ENCODE results near the gene VWC2.

Gene VWC2

DNA sequence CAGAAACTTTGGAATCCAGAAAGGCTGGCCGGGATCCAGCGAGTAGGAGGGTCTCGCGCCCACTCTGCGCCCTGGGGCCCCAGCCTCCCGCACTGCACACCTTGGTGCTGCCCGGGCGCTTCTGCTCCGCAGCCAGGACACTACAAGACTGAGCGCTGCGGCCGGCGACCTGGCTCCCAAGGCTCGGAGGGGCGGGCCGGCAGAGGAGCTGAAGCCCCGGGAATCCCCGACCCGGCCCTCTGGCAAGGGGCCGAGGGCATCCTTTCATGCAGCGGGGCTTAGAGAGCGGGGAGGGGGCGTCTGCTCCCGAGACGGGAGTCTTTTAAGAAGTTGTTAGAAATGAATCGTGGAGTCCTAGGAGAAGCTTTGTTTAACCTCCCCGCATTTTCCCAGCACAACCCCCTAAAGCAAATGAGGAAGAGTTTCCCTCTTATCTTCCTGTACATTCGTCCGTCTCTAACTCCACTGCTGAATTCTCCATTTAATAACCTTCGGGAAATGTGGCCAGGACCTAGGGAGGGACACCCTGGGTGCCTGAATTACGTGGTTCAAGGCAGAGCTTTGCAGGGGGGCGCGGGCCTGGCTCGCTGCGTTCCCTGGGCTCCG is 1.1 kb downstream of the VWC2 start:
- DNase-seq (ENCODE audit: extremely low read depth, low read depth), result no peak

DNA sequence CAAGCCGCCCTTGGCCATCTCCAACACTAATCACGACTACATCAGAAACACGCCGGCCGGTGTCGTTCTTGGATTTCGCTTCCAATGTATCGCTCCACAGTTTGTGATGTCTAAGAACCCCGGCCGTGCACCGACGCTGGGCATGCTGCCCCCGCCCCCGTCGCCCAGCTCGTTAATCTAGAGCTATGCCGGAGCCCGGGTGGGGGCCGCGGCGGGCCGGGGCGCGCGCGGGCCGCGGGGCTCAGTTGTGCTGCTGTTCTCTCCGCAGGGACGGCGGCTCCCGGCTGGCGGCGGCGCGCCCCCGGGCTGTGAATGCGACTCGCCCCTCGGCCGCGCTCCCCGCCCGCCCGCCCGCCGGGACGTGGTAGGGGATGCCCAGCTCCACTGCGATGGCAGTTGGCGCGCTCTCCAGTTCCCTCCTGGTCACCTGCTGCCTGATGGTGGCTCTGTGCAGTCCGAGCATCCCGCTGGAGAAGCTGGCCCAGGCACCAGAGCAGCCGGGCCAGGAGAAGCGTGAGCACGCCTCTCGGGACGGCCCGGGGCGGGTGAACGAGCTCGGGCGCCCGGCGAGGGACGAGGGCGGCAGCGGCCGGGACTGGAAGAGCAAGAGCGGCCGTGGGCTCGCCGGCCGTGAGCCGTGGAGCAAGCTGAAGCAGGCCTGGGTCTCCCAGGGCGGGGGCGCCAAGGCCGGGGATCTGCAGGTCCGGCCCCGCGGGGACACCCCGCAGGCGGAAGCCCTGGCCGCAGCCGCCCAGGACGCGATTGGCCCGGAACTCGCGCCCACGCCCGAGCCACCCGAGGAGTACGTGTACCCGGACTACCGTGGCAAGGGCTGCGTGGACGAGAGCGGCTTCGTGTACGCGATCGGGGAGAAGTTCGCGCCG is 1.9 kb downstream of the VWC2 start:
- DNase-seq (ENCODE audit: extremely low read depth, low read depth), result no peak
- TF ChIP-seq, protein P1, sequence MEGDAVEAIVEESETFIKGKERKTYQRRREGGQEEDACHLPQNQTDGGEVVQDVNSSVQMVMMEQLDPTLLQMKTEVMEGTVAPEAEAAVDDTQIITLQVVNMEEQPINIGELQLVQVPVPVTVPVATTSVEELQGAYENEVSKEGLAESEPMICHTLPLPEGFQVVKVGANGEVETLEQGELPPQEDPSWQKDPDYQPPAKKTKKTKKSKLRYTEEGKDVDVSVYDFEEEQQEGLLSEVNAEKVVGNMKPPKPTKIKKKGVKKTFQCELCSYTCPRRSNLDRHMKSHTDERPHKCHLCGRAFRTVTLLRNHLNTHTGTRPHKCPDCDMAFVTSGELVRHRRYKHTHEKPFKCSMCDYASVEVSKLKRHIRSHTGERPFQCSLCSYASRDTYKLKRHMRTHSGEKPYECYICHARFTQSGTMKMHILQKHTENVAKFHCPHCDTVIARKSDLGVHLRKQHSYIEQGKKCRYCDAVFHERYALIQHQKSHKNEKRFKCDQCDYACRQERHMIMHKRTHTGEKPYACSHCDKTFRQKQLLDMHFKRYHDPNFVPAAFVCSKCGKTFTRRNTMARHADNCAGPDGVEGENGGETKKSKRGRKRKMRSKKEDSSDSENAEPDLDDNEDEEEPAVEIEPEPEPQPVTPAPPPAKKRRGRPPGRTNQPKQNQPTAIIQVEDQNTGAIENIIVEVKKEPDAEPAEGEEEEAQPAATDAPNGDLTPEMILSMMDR (IDR thresholded peaks at IDR 0.05; ENCODE audit: low read depth, low read length), result no peak

More for the DNA sequence above, 1.1 kb downstream of the VWC2 start:
- TF ChIP-seq, protein P1 (IDR thresholded peaks at IDR 0.05; ENCODE audit: low read depth, low read length), result no peak

DNA sequence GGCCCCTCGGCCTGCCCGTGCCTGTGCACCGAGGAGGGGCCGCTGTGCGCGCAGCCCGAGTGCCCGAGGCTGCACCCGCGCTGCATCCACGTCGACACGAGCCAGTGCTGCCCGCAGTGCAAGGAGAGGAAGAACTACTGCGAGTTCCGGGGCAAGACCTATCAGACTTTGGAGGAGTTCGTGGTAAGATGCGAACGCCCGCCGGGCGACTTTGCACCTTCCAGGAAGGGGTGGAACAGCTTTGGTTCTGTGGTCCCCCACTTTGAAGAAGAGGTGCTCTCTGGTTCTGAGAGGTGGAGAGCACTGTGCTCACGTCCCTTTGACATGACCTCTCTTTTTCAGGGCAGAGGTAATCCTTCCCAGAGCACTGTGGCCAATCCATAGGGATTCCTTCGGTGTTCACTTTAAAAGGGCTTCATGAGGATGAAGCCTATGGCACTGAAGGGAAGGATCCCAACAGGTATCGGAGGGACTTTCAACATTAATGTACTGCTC is 2.6 kb downstream of the VWC2 start:
- TF ChIP-seq, protein P1 (IDR thresholded peaks at IDR 0.05; ENCODE audit: low read depth, low read length), result no peak
- DNase-seq (ENCODE audit: extremely low read depth, low read depth), result no peak

DNA sequence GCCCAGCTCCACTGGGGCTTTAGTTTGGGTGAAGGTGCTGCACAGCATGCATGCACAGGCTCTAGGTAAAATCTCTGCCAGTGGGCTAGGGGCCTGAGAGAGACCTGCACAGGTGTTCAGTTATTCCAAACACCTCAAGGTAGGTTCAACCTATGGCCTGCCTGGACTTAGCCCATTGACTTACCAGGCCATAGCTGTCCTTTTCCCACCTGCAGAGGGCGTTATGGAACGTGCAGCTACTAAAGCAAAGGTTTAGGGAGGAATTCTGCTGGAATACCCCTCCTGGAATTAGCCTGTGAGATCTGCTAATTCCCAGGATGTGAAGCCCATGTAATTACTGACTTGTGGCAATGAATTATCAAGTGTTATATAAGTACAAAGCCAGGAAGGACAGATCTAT is 3.6 kb downstream of the VWC2 start:
- DNase-seq (ENCODE audit: extremely low read depth, low read depth), result no peak
- TF ChIP-seq, protein P1 (IDR thresholded peaks at IDR 0.05; ENCODE audit: low read depth, low read length), result no peak; the same call in 1 of the 2 replicates

DNA sequence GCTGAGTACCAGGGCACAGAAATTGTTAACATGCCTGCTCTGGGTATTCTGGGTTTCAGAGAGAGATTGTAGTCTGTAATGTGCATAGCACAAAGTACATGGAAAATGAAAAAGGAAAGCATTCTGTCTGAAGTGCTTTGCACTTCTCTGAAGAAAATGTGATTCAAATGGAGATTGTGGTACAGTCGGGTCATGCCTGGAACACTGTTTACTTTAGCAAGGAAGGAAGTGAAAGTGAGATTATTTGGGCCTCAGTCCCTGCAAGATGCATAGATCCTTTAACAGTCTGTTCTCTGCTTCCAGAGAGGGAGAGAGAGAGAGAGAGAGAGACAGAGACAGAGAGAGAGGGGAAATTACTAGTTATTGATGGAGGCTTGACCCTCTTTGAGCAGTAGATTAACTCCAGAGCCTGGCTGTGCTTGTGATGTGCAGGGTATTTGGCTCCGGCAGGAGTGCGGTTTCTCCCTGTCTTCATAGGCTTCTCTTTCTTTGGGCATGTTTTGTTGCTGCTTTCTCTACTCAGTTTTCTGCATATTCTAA is 5.4 kb downstream of the VWC2 start:
- DNase-seq (ENCODE audit: extremely low read depth, low read depth), result no peak
- TF ChIP-seq, protein P1 (IDR thresholded peaks at IDR 0.05; ENCODE audit: low read depth, low read length), result no peak

DNA sequence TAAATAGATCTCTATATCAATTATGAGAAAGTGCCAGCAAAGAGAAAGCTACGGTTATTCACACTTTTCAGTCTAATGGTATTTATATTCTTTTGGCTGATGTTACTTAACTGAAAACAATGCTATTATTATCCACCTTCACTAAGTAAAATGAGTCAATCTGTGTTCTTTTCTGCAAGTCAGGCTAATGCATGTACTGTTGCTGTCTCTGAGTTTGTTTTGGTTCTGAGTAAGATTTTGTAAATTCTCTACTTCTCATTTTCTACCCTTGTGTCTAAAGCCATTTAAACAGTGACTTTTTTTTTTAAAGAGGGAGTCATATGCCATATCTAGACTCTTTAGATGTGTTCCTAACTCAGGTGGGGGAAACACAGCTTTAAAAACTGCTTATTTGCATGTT is 7.5 kb downstream of the VWC2 start:
- DNase-seq (ENCODE audit: extremely low read depth, low read depth), result no peak
- TF ChIP-seq, protein P1 (IDR thresholded peaks at IDR 0.05; ENCODE audit: low read depth, low read length), result no peak

DNA sequence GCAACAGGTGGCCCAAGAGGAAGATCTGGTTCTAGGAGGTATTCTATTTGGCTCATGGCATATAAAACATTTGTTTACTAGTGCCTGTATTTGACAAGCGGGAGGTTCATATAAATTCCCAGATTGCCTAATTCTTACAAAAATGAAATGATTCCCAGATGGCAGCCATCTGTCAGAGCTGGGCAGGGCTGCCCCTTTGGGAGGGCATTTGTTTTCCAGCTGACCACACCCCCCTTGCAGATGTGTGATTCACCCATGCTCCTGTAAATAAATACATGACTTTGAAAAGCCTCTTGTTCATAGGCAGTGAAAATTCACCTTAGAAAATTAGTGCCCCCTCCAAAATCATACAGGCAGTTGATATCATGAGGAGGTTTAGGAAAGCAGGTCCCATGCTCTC is 8.6 kb downstream of the VWC2 start:
- TF ChIP-seq, protein P1 (IDR thresholded peaks at IDR 0.05; ENCODE audit: low read depth, low read length), result no peak

More for the DNA sequence above, 8.6 kb downstream of the VWC2 start:
- DNase-seq (ENCODE audit: extremely low read depth, low read depth), result no peak
